Psoas muscle (tissue), 8 donors: Measurements from ENCODE around the gene HRH1. TPM values are rescaled to one million over a fixed set of nuclear protein-coding genes. Genes with fewer than 3 reads are reported as not detected.

Experiments used
- ATAC-seq, 4 donors: fragments of 200-7000 bp; cut with Tn5 transposase; one replicate each; pipeline ENCODE4 v1.9.1; 2020; ENCODE audit warnings: moderate library complexity in 3 of 4, mild to moderate bottlenecking in 2 of 4
- DNase-seq, 2 donors: peaks; one replicate each; pipeline ENCODE4 v3.0.0-alpha.2; 2020
- H3K27ac ChIP-seq: fragments of 200-600 bp; one replicate; pipeline ENCODE4 v1.8.0; 2022
- H3K27me3 ChIP-seq, 3 donors: fragments of 200-600 bp in 1 of 3; one replicate each; pipeline versions ENCODE4 v1.6.1 to v1.8.0; 2013 to 2022; ENCODE audit warnings: low read length in 2 of 3, mild to moderate bottlenecking in 2 of 3, moderate library complexity in 1 of 3; ENCODE audit not compliant: insufficient read depth in 3 of 3
- H3K36me3 ChIP-seq, 2 donors: fragments of 200-600 bp in 1 of 2; one replicate each; pipeline versions ENCODE4 v1.6.1 to v1.8.0; 2013 to 2022; ENCODE audit warnings: low read depth in 1 of 2, mild to moderate bottlenecking in 1 of 2, moderate library complexity in 1 of 2; ENCODE audit not compliant: insufficient read depth in 1 of 2
- H3K4me1 ChIP-seq: fragments of 200-600 bp; one replicate; pipeline ENCODE4 v1.8.0; 2022
- H3K4me3 ChIP-seq: fragments of 200-600 bp; one replicate; pipeline ENCODE4 v1.8.0; 2022; ENCODE audit warnings: mild to moderate bottlenecking
- H3K9me3 ChIP-seq: fragments of 200-600 bp; one replicate; pipeline ENCODE4 v1.8.0; 2022
- CTCF ChIP-seq: fragments of 200-600 bp; IDR thresholded peaks from one replicate; pipeline ENCODE4 v1.8.0; 2022; ENCODE audit warnings: antibody characterized with exemption
- WGBS, 3 donors: extraction: QIAGEN DNeasy Blood & Tissue Kit; methylation state at CpG; one replicate each; pipeline versions ENCODE4 v1.1.6 to v1.1.7; 2013; 5-methylcytosine and 5-hydroxymethylcytosine counted together
- intact Hi-C, 2 donors: fragments of 100-400 bp; cut with DNase I; formaldehyde crosslinking; loops; one replicate each; pipeline versions ENCODE4 v1.11.0 to v1.14.2; 2022
- polyA plus RNA-seq, 3 donors: library from polyadenylated mRNA; stranded (reverse); fragments of 200-250 nt; gene quantifications; one replicate each; pipeline ENCODE4 v1.2.3, GENCODE V29; 2013
- total RNA-seq, 4 donors: library from RNA; stranded (reverse); fragmentation: NEBNext Ultra II Directional in 2 of 4; extraction: Animal tissue kit (Norgen Biotek cat#: 25700) in 2 of 4; gene quantifications; one replicate each; pipeline versions ENCODE4 v1.2.1 to v1.2.4, GENCODE V29; 2021 to 2023
- donor health status: healthy with polysubstance abuse.
- donor health status: DM: no; HTN: no; CAD: no; lungs with moderate emphysema.
- donor health status: Bipolar disorder and iron deficiency.
- donor health status: healthy.
- donor health status: DM: yes; HTN: yes; CAD: no.
- donor health status: DM: no; HTN: no; CAD: no.
- donor health status: DM: no; HTN: no; CAD: no.
- donor health status: DM: yes; HTN: yes; CAD: no.

HRH1 gene
- total and polyA plus RNA-seq, 7 donors = 0.29 to 1.5 (median 1.2) TPM

GRCh38 chr3:11245276-11245675 lies 91.0 kb downstream of the HRH1 start:
- Histone ChIP-seq H3K27me3 (no peaks in the 10 kb centered on the region), H3K9me3 (no peaks in the 10 kb centered on the region), H3K27ac (no peak overlapping the region), H3K4me3 (no peak overlapping the region), H3K4me1 (no peaks in the 10 kb centered on the region), H3K36me3 (no peaks in the 10 kb centered on the region)
- TF ChIP-seq CTCF = no peak
- intact Hi-C loops = no loop called here
- DNase-seq (no peak), ATAC-seq (no peak)
- 88 to 90% (median 88%) methylated on average over 8 of the region's 8 CpGs for WGBS, 3 donors

- ATAC-seq (no peak), DNase-seq (no peak)
- H3K9me3 ChIP-seq = no peaks in the 10 kb centered on the region
- intact Hi-C loops = no loop called here
- no peak overlapping the region for H3K4me3 ChIP-seq
- no peaks in the 10 kb centered on the region for H3K27me3 ChIP-seq
- TF ChIP-seq CTCF = no peak
- no peak overlapping the region for H3K27ac ChIP-seq
- no peaks in the 10 kb centered on the region for H3K4me1 ChIP-seq
- H3K36me3 ChIP-seq = no peaks in the 10 kb centered on the region
- WGBS, 3 donors = 83 to 86% (median 86%) methylated on average over 6 of the region's 6 CpGs
These were observed 91.8 kb downstream of the HRH1 start for GRCh38 chr3:11245827-11246662.

- intact Hi-C loops = no loop called here
These were observed 92.3 kb downstream of the HRH1 start for GRCh38 chr3:11246663-11246970.

GRCh38 chr3:11247362-11247761 lies 93.1 kb downstream of the HRH1 start:
- Histone ChIP-seq H3K4me3 (no peak overlapping the region), H3K4me1 (no peaks in the 10 kb centered on the region), H3K27me3 (no peaks in the 10 kb centered on the region), H3K36me3 (no peaks in the 10 kb centered on the region), H3K9me3 (no peaks in the 10 kb centered on the region), H3K27ac (no peak overlapping the region)
- ATAC-seq (no peak), DNase-seq (no peak)
- no peak for TF ChIP-seq CTCF
- intact Hi-C loops = no loop called here
- WGBS, 3 donors = 81 to 85% (median 81%) methylated on average over 8 of the region's 8 CpGs

More at GRCh38 chr3:11246663-11246970, 92.3 kb downstream of the HRH1 start:
- Histone ChIP-seq H3K4me1 (no peaks in the 10 kb centered on the region), H3K36me3 (no peaks in the 10 kb centered on the region), H3K27ac (no peak overlapping the region), H3K4me3 (no peak overlapping the region), H3K27me3 (no peaks in the 10 kb centered on the region), H3K9me3 (no peaks in the 10 kb centered on the region)
- 84 to 93% (median 85%) methylated on average over 2 of the region's 2 CpGs for WGBS, 3 donors
- DNase-seq = no peak
- ATAC-seq = no peak
- no peak for TF ChIP-seq CTCF

- intact Hi-C loops = no loop called here
- ATAC-seq (no peak), DNase-seq (no peak)
- TF ChIP-seq CTCF = no peak
- H3K27ac ChIP-seq = no peak overlapping the region
- H3K9me3 ChIP-seq = no peaks in the 10 kb centered on the region
- no peaks in the 10 kb centered on the region for H3K36me3 ChIP-seq
- 86 to 88% (median 87%) methylated on average over 6 of the region's 6 CpGs for WGBS, 3 donors
- H3K4me3 ChIP-seq = no peak overlapping the region
- H3K4me1 ChIP-seq = no peaks in the 10 kb centered on the region
- H3K27me3 ChIP-seq = no peaks in the 10 kb centered on the region
These were observed 94.3 kb downstream of the HRH1 start for GRCh38 chr3:11248596-11248995.
